Upper lobe of left lung (tissue), 4 donors: Measurements from ENCODE around the gene ADRA1B.

Experiments used
- POLR2A ChIP-seq, 4 donors: fragments of 450-650 bp; IDR thresholded peaks; one replicate each; pipeline ENCODE4 v1.5.1; 2016 to 2017; ENCODE audit warnings: antibody characterized with exemption in 4 of 4, mild to moderate bottlenecking in 2 of 4
- POLR2AphosphoS5 ChIP-seq, 2 donors: sonication (generic); formaldehyde crosslinking; IDR thresholded peaks; one replicate each; pipeline ENCODE4 v1.5.1; 2017; ENCODE audit warnings: antibody characterized with exemption in 2 of 2
- TF ChIP-seq, protein P1 (sequence below), 6 experiments: fragments of 450-650 bp in 4 of 6; fragments of 200-600 bp in 2 of 6; sonication (generic) in 2 of 6; IDR thresholded peaks; one replicate each; pipeline ENCODE4 v1.5.1; 2016 to 2019; ENCODE audit warnings: antibody characterized with exemption in 6 of 6

GRCh38 chr5:159995907-159996306 lies 79.6 kb downstream of the ADRA1B start:
- TF ChIP-seq, protein P1, sequence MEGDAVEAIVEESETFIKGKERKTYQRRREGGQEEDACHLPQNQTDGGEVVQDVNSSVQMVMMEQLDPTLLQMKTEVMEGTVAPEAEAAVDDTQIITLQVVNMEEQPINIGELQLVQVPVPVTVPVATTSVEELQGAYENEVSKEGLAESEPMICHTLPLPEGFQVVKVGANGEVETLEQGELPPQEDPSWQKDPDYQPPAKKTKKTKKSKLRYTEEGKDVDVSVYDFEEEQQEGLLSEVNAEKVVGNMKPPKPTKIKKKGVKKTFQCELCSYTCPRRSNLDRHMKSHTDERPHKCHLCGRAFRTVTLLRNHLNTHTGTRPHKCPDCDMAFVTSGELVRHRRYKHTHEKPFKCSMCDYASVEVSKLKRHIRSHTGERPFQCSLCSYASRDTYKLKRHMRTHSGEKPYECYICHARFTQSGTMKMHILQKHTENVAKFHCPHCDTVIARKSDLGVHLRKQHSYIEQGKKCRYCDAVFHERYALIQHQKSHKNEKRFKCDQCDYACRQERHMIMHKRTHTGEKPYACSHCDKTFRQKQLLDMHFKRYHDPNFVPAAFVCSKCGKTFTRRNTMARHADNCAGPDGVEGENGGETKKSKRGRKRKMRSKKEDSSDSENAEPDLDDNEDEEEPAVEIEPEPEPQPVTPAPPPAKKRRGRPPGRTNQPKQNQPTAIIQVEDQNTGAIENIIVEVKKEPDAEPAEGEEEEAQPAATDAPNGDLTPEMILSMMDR (IDR thresholded peaks at IDR 0.05): no peak
- TF ChIP-seq POLR2AphosphoS5 (IDR thresholded peaks at IDR 0.05) (no peak), POLR2A (IDR thresholded peaks at IDR 0.05) (no peak)
